Activated T-cell treated with anti-CD3 and anti-CD28 coated beads for 1 hour (primary cell): ENCODE measurements around the gene NDUFS7.

Source experiments
- DNase-seq: peaks from one replicate; pipeline ENCODE4 v3.0.0-alpha.2; 2020; ENCODE audit warnings: low read depth

Gene NDUFS7

GRCh38 chr19:1364070-1364704, 19.5 kb upstream of the NDUFS7 start:
- no peak for DNase-seq

GRCh38 chr19:1365319-1366269, 18.1 kb upstream of the NDUFS7 start:
- no peak for DNase-seq

- DNase-seq: no peak
These were observed 17.4 kb upstream of the NDUFS7 start for GRCh38 chr19:1366296-1366695.

- DNase-seq: no peak
These were observed 16.5 kb upstream of the NDUFS7 start for GRCh38 chr19:1366899-1367870.

- no peak for DNase-seq
These were observed 14.4 kb upstream of the NDUFS7 start for GRCh38 chr19:1369214-1369805.

- no peak for DNase-seq
These were observed 12.9 kb upstream of the NDUFS7 start for GRCh38 chr19:1370579-1371361.

- no peak for DNase-seq
These were observed 10.6 kb upstream of the NDUFS7 start for GRCh38 chr19:1373042-1373533.

- no peak for DNase-seq
These were observed 10.0 kb upstream of the NDUFS7 start for GRCh38 chr19:1373534-1374249.

- no peak for DNase-seq
These were observed 9.5 kb upstream of the NDUFS7 start for GRCh38 chr19:1374250-1374577.

- no peak for DNase-seq
These were observed 7.3 kb upstream of the NDUFS7 start for GRCh38 chr19:1376415-1376805.

- no peak for DNase-seq
These were observed 6.3 kb upstream of the NDUFS7 start for GRCh38 chr19:1377176-1377964.

- no peak for DNase-seq
These were observed 5.5 kb upstream of the NDUFS7 start for GRCh38 chr19:1377965-1378785.

GRCh38 chr19:1379126-1379905, 4.4 kb upstream of the NDUFS7 start:
- DNase-seq: no peak

- no peak for DNase-seq
These were observed 3.7 kb upstream of the NDUFS7 start for GRCh38 chr19:1379961-1380489.

GRCh38 chr19:1382250-1382649, 1.5 kb upstream of the NDUFS7 start:
- DNase-seq: no peak

GRCh38 chr19:1383017-1383311, 743 bp upstream of the NDUFS7 start:
- DNase-seq: no peak

GRCh38 chr19:1384085-1384462, 367 bp downstream of the NDUFS7 start:
- no peak for DNase-seq
